Fibroblast of the conjunctiva (primary cell): ENCODE results near the gene PLPP3.
A peak's percentile ranks its signal among the peaks of the same experiment; 100 is the strongest.

Experiments
- DNase-seq: peaks from one replicate; pipeline ENCODE4 v3.0.0-alpha.2; 2010; ENCODE audit warnings: low read depth

The PLPP3 gene

DNA sequence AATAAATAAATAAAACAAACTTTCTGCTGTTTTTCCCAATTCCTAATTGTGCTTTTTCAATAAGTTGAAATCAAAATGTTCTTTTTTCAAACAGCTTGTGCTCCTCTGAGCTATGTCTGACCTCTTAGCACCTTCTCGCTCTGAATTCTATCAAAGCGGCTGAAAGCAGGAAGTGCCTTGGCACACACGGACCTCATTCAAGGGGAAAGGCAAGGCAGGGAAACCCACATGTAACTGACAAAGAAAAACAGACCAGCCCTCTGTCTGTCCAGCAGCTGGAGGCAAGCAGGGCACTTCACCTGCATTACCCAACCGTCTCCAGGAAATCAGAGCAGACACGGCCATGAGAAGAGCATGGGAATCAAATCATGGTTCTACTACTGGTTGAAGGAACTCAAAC is 56.7 kb downstream of the PLPP3 start:
- no peak for DNase-seq

DNA sequence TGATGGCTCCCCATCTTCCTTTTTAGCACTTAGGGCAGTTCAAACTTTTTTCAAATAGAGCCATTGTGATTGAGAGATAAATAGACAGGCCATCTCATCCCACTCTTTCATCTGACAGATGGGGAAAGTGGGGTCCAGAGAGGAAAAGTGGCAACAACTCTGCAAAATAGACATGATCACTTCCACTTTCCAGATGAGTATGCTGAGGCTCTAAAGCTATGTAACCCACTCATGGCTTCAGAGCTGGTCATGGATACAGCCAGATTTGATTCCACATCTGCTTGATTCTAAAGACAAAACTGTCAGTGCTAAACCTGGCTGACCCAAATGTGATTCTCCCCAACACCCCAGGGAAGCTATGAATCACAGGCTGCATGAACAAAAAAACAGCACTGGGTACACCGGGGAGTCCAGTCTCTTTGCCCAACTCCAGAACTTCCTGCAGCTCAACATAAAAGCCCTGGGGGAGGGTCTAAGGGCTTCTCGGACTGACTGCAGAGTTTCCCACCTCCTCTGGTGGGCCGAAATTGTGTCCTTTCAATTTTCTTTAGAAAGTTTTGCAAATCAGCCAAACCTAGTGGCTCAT is 59.3 kb downstream of the PLPP3 start:
- DNase-seq = no peak

DNA sequence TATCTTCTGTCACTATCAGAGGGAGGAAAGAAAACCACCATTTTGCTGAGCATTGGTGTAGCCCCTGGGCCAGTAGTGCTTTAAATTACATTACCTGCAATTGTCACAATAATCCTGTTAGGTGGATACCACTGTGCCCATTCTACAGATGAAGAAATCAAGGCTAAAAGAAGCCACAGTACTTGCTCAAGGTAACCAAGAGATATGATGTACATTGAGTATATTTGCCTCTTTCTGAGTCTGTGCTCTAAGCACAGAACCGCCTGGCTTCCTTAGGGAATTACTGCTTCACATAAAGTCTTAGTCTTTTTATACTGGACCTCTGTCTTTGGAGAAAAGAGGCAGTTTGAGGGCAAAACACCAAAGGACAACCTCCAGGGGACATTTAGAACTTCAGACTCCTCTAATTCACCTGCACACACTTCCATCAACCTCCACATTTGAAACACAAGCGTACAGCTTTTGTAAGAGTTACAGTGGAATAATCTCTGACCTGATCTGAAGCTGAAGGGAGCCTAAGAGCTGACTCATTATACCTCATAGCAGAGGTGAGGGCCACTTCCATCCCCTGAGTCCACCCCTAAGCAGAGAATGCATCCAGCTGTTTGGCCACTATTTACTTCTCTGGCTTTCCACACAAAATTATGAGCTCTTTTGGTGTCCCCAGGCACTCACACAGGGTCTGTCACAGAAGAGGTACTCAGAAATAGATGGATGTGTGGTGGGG is 61.8 kb downstream of the PLPP3 start:
- no peak for DNase-seq

DNA sequence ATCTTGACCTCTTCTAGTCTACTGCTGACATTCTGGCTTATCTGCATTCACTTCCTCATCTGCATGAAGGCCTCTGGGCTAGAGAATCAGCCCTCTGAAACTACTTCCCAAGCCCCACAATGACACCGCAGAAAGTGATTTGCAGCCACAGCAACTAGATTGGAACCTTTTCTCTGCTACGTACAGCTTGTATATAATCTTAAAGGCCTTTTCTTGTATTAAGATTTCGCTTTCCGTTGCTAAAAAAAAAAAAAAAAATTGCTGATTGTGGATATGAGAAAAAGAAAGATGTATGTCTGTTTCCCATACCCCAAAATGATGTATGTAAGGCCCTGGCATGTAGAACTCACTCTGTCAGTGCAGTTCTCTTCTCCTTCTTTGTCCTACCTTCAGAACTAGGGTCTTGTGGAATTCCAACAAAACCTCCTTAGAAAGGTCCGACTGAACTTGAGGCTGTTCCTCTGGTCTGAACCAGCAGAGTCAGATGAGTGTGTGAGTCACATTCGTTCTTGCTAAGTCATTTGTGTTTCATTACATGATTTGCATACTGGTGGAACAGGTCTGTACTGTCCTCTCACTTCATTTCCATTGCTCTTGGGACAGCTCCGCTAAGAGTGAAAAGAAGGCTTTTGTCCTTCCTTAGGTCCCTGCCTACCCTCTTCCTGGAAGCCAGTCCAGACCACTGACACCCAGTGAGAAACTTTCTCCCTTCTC is 62.7 kb downstream of the PLPP3 start:
- DNase-seq = peak; percentile 28

DNA sequence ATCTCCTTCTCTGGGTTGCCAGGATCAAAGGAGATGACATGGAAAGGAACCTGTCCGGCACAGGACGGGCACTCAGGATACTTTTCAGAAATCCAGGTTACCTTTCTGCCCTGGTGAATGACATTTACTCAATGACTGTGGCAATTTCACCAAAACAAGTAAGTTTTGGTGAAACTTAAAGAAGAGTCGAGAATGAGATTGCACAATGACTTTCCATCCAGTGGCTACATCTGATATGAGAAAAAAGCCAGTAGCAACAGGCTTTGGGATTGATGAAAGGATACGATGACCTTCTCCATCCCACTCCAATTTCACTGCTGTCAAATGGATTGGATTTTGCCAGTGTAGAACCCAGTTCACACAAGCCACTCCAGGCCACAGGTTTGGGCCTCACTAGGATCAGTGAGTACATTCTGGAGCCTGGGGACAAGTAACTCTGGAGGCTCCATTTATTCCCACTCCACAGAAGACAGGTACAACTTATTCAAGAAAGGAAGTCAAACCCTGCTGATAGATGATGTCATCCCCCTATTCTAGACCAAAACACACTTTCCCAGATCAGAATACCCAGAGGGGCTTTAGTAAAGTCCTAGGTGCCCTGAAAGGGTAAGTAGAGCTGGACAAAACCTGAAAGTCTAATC is 63.3 kb downstream of the PLPP3 start:
- DNase-seq = no peak

DNA sequence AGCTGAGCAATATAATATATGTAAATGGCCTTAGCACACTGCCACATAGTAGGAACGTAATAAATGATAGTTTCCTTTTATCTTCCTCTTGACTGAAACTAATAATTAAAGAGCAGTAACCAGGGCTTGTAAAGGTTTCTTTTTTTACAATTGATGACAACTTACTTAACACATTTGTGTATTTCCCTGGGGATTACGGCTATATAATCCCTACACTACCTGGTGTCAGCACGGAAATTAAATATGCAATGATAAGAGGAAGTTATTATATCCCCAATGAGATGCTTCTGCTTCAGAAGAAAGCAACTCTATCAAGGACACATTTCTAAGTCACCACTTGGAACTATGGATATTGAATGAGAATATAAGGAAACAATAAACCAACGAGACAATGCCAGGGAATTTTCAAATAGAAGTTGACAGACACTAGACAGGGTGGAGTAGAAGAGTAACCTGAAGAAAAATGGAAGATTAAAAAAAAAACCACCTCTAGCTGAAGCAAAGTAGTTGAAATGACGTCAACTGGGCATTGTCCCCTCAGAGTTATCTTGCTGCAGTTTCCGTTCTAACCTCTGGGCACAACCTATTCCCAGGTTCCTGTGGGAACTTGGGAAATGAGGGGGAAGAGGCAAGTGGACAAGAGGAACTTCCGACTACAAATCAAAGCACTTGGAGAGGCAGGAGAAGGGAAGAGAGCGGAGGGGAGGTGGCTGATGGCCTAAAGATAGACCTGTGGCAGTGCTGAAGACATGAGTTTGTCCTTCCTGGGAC is 66.5 kb downstream of the PLPP3 start:
- no peak for DNase-seq

DNA sequence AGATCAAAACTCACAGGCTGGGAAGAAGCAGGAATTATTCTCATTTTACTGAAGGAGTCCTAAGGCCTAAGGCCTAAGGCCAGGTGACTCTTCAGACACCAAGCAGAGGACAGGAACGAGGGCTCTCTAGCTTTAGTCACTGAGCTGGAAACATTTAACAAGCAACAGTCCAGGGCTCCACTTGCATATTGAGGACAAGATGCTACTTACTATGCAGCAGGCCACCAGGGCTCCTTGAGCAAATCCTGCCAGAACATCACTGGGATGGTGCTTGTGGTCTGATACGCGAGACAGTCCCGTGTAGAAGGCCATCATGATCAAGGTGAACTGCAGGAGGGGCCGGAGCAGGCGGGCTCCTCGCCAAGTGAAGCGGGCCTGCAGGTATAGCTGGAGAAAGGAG is 67.6 kb downstream of the PLPP3 start:
- DNase-seq = no peak

DNA sequence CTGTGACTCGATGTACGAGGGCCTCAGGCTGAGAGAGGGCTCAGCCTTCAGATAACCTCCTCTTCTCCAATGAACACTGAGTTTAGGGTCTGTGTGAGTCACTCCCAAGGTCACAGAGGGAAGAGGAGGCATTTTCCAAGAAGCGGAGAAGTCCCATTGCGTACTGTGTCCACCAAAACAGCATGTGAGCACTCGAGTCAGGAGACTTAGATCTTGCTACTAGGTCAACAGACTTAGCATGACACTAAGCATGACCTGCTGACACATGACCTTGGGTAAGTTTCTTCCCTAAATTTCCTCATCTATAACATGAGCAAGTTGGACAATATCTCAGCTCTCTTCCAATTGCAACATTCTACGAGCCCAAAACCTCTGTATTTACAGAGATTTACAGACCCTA is 68.0 kb downstream of the PLPP3 start:
- DNase-seq = no peak

DNA sequence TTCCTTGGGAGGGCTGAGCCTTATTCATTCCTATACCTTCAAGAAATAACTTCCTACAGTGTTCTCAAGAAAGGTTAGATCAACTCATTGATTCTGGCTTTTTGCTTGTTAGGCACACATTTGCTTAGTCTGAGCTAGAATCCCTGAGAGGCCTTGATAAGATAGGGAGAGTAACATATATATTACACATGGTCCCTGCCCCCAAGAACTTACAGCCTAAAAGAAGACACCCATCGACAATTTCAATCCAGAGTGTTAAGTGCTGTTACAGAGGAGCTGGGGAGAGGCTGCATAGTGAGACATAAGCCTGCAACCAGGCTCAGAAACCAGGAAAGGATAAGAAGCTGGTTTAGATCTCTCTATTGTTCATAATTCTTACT is 68.7 kb downstream of the PLPP3 start:
- no peak for DNase-seq

DNA sequence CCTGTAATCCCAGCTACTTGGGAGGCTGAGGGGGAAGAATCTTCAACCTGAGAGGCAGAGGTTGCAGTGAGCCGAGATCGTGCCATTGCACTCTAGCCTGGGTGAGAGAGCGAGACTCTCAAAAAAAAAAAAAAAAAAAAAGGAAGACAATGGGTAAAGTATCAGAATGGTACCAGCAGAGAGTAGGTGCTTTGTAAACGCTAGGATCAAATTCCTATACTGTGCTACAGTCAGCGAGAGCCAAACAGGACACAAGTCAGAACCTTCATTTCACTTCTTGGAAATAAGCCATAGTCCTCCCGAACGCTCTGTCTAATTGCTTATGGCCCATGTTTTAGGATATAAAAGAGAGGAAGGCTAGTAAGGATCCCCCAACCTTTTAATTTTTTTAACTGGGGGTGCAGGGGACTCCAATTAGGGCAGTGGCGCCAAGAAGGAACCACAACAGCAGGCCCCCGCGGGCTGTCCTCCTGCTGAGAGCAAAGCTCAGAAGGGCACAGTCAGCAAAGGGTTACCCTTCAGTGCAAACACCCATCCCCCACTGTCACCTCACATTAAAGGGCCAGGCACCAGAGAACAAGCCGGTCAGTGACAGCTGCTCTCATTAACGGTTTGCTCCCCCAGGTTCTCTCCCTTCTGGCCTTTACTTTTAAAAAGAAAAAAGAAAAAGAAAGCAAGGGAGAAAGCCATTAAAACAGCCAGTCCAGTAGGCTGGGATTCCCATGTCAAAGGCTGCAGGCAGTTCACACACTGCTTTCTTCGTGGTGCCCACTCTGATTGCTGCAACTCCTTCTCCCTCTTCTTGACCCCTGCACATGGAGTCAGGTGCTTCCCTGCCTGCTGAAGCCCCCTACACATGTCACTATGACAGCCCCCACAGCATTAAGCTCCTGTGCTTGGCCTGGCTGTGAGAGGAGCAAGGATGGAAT is 69.4 kb downstream of the PLPP3 start:
- DNase-seq = no peak

DNA sequence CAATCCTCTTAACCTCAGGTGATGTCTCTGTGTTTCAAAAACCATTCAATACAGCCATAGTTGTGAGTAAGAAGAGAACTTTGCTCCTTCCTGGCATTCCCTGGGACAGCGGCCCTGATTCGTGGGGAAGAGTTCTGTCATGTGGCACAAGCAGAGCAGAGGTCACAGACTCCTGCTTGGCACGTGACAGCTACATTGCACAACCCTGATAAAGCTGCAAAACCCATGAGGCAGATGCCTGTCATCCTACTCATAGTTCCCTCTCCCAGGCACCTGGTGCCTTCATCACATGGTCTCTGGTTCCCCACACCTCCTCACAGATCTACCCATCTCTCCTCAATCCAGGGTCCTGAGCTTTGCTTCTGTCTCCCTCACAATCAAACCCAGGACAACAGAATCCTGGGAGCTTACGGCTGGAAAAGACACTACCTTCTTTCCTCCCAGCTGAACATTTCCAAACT is 70.8 kb downstream of the PLPP3 start:
- peak; percentile 33 for DNase-seq

DNA sequence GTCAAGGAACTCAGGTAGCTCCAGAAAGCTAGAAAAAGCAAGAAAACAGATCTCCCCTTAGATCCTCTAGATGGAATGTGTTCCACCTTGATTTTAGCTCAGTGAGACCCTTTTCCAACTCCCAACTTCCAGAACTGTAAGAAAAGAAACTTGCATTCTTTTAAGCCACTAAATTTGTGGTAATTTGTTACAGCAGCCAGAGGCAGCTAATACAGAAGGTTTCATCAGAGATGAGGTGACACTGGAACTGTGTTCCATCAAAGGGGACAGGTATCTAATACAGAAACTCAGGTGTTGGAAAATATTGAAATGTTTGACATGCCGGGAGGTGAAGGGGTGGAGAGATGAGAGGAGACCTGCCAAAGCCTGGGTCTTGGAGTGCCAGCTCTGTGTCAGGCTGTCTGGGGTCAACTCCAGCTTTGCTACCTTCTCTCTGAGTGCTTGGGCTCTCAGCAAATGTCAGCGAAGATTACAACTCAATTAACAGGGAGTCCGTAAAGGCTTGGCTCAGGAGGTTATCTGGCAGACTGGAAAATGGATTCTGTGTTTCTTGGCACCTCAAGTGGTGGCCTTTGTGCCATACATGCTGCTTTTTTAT is 71.3 kb downstream of the PLPP3 start:
- no peak for DNase-seq

DNA sequence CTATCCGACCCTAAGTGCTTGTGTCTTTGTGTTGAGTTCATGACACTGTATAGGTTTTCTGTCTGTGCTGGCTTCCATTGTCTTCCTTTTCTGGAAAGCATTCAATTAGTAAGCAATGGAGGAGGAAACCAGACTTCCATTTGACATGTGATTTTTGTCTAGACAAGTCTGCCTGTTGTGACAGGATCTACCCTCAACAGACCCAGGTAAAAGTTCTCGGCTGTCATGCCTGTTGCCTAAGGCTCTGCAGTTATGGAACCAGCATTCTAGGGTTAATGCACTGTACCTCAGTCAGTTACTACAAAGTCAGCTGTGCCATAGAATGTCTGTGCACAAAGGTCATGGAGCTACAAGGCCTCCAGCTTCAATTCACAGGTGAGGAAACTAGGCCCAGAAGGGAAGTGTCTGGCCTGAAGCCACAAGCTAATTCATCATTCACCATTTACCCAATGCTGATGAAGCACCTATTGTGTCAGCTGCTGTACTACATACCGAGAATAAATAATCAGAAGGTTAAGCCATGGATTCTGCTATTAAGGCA is 72.3 kb downstream of the PLPP3 start:
- DNase-seq = no peak

DNA sequence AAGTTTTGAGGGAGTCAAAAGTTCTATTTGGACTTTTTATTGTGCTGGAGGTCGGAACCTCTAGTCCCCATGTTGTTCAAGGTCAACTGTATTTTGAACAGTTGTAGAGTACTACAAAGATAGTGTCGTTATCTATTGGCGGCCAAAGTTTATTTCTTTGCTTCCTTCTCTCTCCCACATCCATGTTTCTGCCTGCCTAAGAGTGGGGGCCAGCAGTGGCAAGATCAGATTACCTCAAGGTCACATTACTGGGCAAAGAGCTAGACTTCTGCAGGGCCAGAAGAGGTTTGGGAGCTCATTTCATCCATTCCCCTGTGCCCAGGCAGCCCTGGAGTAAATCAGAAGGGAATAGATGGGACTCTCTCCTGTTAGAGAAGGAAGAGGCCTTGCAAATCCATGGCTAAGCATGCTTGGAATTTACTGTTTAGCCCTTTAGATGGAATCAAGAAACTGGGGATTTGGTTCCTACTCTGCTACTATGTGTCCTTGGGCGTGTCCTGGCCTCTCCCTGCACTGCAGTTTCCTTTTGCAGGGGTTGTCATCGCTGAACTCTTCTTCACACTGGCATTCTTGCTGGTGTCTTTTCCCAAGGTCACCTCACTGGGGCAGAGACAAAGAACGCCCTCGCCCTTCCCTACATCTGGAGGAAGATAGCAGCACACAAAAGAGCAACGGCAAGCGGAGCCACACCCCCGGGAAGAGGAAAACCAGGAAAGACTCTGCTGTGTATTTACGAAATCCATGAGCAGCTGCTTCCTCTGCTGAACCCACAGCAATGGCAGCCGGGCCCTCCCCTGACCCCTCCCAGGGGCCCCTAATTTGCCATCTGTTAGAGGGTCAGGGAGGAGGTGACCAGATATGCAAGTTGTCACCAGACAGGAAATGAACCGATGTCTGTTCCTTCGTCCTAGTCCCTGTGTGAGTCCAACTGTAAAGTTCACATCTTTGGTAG is 73.3 kb downstream of the PLPP3 start:
- no peak for DNase-seq

DNA sequence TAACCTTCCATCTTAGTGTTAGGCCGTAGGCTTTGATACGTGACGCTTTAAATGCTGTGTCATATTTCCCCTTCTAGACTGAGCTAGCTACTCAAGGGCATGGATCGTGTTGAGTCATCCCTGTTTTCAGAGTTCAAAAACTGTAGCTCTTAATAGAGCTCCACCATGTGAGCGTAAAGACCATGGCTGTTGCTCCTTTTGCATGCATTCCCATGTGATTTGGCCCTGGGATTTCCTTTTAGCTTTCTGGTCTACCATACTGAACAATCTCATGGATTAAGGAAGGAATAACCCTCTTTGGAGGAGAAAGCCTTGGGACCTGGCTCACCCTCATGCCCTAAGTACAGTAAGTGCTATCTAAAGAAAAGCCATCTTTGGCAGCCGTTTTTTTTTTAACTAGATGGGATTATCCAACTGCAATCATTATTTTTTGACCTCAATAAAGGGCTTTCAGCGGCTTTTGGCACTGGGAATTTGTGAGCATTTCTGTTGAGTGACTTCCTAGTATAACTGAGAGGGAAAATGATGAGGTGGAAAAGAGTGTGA is 76.6 kb downstream of the PLPP3 start:
- DNase-seq = peak; percentile 17

DNA sequence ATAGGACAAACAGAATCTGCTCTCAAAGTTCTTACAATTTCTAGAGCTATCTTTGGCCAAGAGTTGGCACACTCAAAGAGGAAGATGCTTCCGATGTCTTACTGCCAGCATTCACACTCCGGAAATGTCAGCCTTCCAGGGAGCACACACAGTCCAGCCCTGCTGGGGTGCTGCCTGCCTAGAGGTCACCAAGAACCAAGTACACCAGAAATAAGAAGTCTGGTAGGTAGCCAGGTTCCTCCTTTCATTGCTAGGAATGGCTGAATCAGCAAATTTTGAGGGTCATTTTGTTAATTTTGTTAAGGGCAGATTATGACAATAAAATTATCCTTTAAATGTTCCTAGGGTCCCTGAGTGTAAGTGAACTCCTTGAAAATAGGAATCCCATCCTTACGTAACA is 77.5 kb downstream of the PLPP3 start:
- no peak for DNase-seq

DNA sequence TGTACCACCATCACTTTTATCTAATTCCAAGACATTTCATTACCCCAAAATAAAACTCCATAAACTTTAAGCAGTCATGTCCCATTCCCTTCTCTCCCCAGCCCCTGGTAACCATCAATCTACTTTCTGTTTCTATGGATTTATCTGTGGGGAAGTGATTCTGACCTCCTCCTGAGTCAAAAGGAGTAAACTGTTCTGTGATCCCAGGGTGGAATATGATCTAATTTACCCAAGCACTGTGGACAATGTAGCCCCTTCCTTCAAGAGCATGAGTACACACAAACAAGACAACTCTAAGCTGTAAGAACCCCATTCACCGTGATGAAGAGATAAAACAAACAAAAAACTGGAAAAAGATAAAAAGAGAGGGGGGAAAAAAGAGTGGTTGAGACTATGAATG is 77.9 kb downstream of the PLPP3 start:
- no peak for DNase-seq

DNA sequence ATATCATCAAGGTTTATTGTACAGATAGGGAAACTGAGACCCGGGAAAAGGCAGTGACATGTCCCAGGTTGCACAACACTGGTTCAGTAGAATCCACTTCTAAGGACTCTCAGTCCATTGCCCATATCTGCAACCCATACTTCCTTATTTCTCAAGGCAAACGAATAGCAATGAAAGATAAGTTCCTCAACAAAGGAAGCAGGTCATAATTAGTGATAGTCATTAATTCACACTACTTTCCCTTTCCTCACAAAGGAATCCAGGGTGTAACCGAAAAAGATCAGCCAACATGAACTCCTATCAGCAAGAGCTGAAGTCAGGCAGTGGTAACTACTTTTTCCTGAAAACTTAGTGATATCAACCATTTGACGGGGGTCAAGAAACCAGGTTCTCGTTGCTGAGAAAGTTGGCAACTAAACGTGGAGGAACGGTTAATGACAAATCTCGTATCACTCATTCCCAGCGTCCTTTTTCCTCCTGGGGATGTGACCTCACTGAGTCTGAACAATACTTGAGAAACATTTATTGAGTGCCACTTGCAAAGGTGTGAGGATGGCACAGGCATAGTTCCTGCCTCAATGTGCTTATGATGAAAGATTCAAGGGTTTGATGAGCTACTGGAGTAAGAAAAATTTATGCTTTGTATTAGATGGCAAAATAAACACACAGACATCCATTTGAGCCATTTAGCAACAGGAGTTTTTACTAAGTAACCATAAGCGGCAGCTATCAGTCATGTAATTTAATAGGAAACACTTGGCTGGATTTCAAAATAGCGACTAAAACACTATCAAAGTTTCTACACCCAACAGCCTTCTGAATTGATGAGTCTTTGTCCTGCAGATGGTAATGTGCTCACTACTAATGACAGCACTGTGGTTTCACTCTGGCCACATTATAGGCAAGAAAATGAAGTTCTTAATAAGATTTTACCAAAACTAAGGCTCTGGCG is 82.3 kb downstream of the PLPP3 start:
- no peak for DNase-seq
